OCI-LY7 (cell line): ENCODE measurements around the gene ABR. TPM values are rescaled to one million over a fixed set of nuclear protein-coding genes. Genes with fewer than 3 reads are reported as not detected.

ENCODE experiments used
- BruUV-seq: library from RNA; stranded (reverse); fragments of 400-500 nt; replicated peaks from 2 replicates; lab custom pipeline; 2021; lab: Mats Ljungman, UMichigan
- CTCF ChIA-PET: fragments of 300-600 bp; sonication (Branson Sonifier 250); formaldehyde crosslinking; loops from one replicate; lab custom pipeline; 2022; ENCODE audit warnings: antibody characterized with exemption; ENCODE audit not compliant: unreplicated experiment; lab: Charles Lee
- POLR2A ChIA-PET: fragments of 300-600 bp; sonication (Branson Sonifier 250); formaldehyde crosslinking; loops from one replicate; lab custom pipeline; 2022; ENCODE audit warnings: antibody characterized with exemption; lab: Charles Lee
- DNase-seq: peaks from one replicate; pipeline ENCODE4 v3.0.0-alpha.2; 2015; ENCODE audit warnings: low spot score
- H2AFZ ChIP-seq: fragments of 200-600 bp; sonication (generic), shearing (Covaris generic); 2 replicates; pipeline ENCODE4 v1.6.1; 2014; ENCODE audit warnings: mild to moderate bottlenecking, antibody characterized with exemption, low read length, moderate library complexity
- H3K27ac ChIP-seq: fragments of 200-600 bp; sonication (generic); 2 replicates; pipeline ENCODE4 v1.5.1; 2014; ENCODE audit warnings: mixed run types, low read depth, mild to moderate bottlenecking, moderate library complexity, low read length, inconsistent platforms; ENCODE audit not compliant: poor library complexity, severe bottlenecking
- H3K36me3 ChIP-seq: fragments of 200-600 bp; sonication (generic); 2 replicates; pipeline ENCODE4 v1.6.1; 2014; ENCODE audit warnings: mild to moderate bottlenecking, antibody characterized with exemption, low read length, moderate library complexity, mixed read lengths; ENCODE audit not compliant: insufficient read depth
- H3K4me1 ChIP-seq: fragments of 200-600 bp; sonication (generic); 2 replicates; pipeline ENCODE4 v1.5.1; 2014; ENCODE audit warnings: mild to moderate bottlenecking, low read length; ENCODE audit not compliant: insufficient read depth, poor library complexity, severe bottlenecking
- H3K4me2 ChIP-seq: fragments of 200-600 bp; sonication (generic); 2 replicates; pipeline ENCODE4 v1.6.1; 2014; ENCODE audit warnings: mild to moderate bottlenecking, low read length
- H3K4me3 ChIP-seq: fragments of 200-600 bp; sonication (generic); 2 replicates; pipeline ENCODE4 v1.5.1; 2014; ENCODE audit warnings: mild to moderate bottlenecking, low read depth, low read length; ENCODE audit not compliant: poor library complexity, severe bottlenecking
- H3K79me2 ChIP-seq: fragments of 200-600 bp; sonication (generic); 2 replicates; pipeline ENCODE4 v1.6.1; 2016; ENCODE audit warnings: low read depth, mild to moderate bottlenecking, low read length, moderate library complexity, mixed read lengths; ENCODE audit not compliant: insufficient read depth
- H3K9me2 ChIP-seq: fragments of 200-600 bp; sonication (generic); 2 replicates; pipeline ENCODE4 v1.6.1; 2016; ENCODE audit warnings: mild to moderate bottlenecking, low read length, mixed read lengths; ENCODE audit not compliant: insufficient read depth
- H3K9me3 ChIP-seq: fragments of 200-600 bp; sonication (generic); 2 replicates; pipeline ENCODE4 v1.6.1; 2014; ENCODE audit warnings: mild to moderate bottlenecking, mixed run types, low read length, mixed read lengths
- H4K20me1 ChIP-seq: fragments of 200-600 bp; sonication (generic); 2 replicates; pipeline ENCODE4 v1.6.1; 2014; ENCODE audit warnings: mild to moderate bottlenecking, antibody characterized with exemption, low read length, moderate library complexity, mixed read lengths; ENCODE audit not compliant: insufficient read depth
- CTCF ChIP-seq: fragments of 200-600 bp; sonication (generic); conservative IDR thresholded peaks from 2 replicates; pipeline ENCODE4 v1.5.1; 2014; ENCODE audit warnings: mild to moderate bottlenecking, antibody characterized with exemption, low read length, moderate library complexity, mixed read lengths
- EZH2phosphoT487 ChIP-seq: fragments of 200-600 bp; sonication (generic); IDR thresholded peaks from 2 replicates; pipeline ENCODE4 v1.6.1; 2018; ENCODE audit warnings: low read depth, borderline replicate concordance, mild to moderate bottlenecking, mixed run types, antibody characterized with exemption, low read length, moderate library complexity, mixed read lengths
- intact Hi-C: fragments of 100-400 bp; cut with micrococcal nuclease; formaldehyde crosslinking; loops from one replicate; pipeline ENCODE4 v1.10.0; 2022; ENCODE audit not compliant: unreplicated experiment
- total RNA-seq, 2 experiments: library from RNA; depleted of rRNA in 1 of 2; stranded (reverse); fragments of >200 nt in 1 of 2; shearing (Covaris generic) in 1 of 2; gene quantifications; 2 replicates each; pipeline ENCODE4 v1.2.3, GENCODE V29; 2014 to 2022

Gene ABR
- total RNA-seq, 2 experiments from 2014 or later = 164 to 181 TPM

GRCh38 chr17:1169929-1170312 lies 9.9 kb downstream of the ABR start:
- Histone ChIP-seq H3K79me2 (peaks cover 69% of the 10 kb centered on the region), H2AFZ (no peak overlapping the region), H3K4me1 (peaks cover 12% of the 10 kb centered on the region), H3K9me2 (no peaks in the 10 kb centered on the region), H3K4me2 (no peak overlapping the region), H3K9me3 (no peaks in the 10 kb centered on the region), H4K20me1 (peaks cover 5% of the 10 kb centered on the region; the same call in 1 of the 2 replicates), H3K36me3 (peaks cover 19% of the 10 kb centered on the region), H3K4me3 (no peak overlapping the region), H3K27ac (no peak overlapping the region)
- DNase-seq = no peak
- ChIA-PET CTCF (no interaction called here), POLR2A (no interaction called here)
- intact Hi-C loops = loop anchor here (5.0 kb wide), 1 partner anchor 48 kb away; no protein-coding TSS in a partner anchor
- no TSS peak for BruUV-seq
- TF ChIP-seq CTCF (no peak), EZH2phosphoT487 (no peak)

- H3K9me3 ChIP-seq = no peaks in the 10 kb centered on the region
- H3K9me2 ChIP-seq = no peaks in the 10 kb centered on the region
- ChIA-PET CTCF (no interaction called here), POLR2A (no interaction called here)
- no peak for DNase-seq
- H3K79me2 ChIP-seq = peaks cover 69% of the 10 kb centered on the region
- H4K20me1 ChIP-seq = peaks cover 5% of the 10 kb centered on the region; the same call in 1 of the 2 replicates
- H3K4me3 ChIP-seq = no peak overlapping the region
- TF ChIP-seq EZH2phosphoT487 = no peak
- TF ChIP-seq CTCF = no peak
- H3K4me1 ChIP-seq = peaks cover 15% of the 10 kb centered on the region
- no TSS peak for BruUV-seq
- H3K36me3 ChIP-seq = peaks cover 18% of the 10 kb centered on the region
- no peak overlapping the region for H3K27ac ChIP-seq
- intact Hi-C loops = loop anchor here (5.0 kb wide), 1 partner anchor 47 kb away; no protein-coding TSS in a partner anchor
- no peak overlapping the region for H2AFZ ChIP-seq
- no peak overlapping the region for H3K4me2 ChIP-seq
Measured at GRCh38 chr17:1169221-1169928, 10.4 kb downstream of the ABR start.
